NCI-H2227 (cell line): ENCODE measurements around the gene DCTPP1.
"Not testable (repeated sequence)": the region's sequence is repeated elsewhere in the genome, so short reads cannot be mapped to it uniquely, and the experiment has no call there.

Source experiments
- DNase-seq: peaks from one replicate; lab custom pipeline; 2025; ENCODE audit not compliant: unreplicated experiment; lab: John Stamatoyannopoulos, UW

DCTPP1 gene

GRCh38 chr16:30429678-30430427 is at the start of gene DCTPP1:
DCTPP1 (minus strand) TSS chr16:30430030; CDS start chr16:30429980, 50 bp downstream.
- DNase-seq, result peak; percentile 99

GRCh38 chr16:30478766-30479478 is 49.1 kb upstream of the DCTPP1 start:
- no peak for DNase-seq

- not testable (repeated sequence) for DNase-seq
These were observed 47.9 kb upstream of the DCTPP1 start for GRCh38 chr16:30477773-30478172.

- DNase-seq, result no peak
These were observed 47.2 kb upstream of the DCTPP1 start for GRCh38 chr16:30476991-30477390.

GRCh38 chr16:30474684-30475083 is 44.9 kb upstream of the DCTPP1 start:
- no peak for DNase-seq

GRCh38 chr16:30474074-30474452 is 44.2 kb upstream of the DCTPP1 start:
- no peak for DNase-seq

- no peak for DNase-seq
These were observed 43.6 kb upstream of the DCTPP1 start for GRCh38 chr16:30473231-30474073.

- DNase-seq, result no peak
These were observed 42.6 kb upstream of the DCTPP1 start, which contains the start of gene ITGAL for GRCh38 chr16:30472328-30472942. ITGAL (plus strand) TSS chr16:30472742; CDS start chr16:30472838, 96 bp downstream.

- no peak for DNase-seq
These were observed 40.8 kb upstream of the DCTPP1 start for GRCh38 chr16:30470632-30470995.

- no peak for DNase-seq
These were observed 40.3 kb upstream of the DCTPP1 start for GRCh38 chr16:30470170-30470512.

- no peak for DNase-seq
These were observed 34.2 kb upstream of the DCTPP1 start for GRCh38 chr16:30464078-30464477.

GRCh38 chr16:30461426-30461825 is 31.6 kb upstream of the DCTPP1 start:
- not testable (repeated sequence) for DNase-seq

GRCh38 chr16:30459456-30459855 is 29.6 kb upstream of the DCTPP1 start:
- no peak for DNase-seq

- DNase-seq, result no peak
These were observed 28.9 kb upstream of the DCTPP1 start for GRCh38 chr16:30458561-30459394.

- no peak for DNase-seq
These were observed 28.1 kb upstream of the DCTPP1 start for GRCh38 chr16:30457743-30458560.

GRCh38 chr16:30457256-30457655 is 27.4 kb upstream of the DCTPP1 start:
- no peak for DNase-seq

- no peak for DNase-seq
These were observed 26.5 kb upstream of the DCTPP1 start for GRCh38 chr16:30456302-30456701.

GRCh38 chr16:30452709-30453580 is 23.1 kb upstream of the DCTPP1 start:
- not testable (repeated sequence) for DNase-seq

- DNase-seq, result no peak
These were observed 19.2 kb upstream of the DCTPP1 start for GRCh38 chr16:30449116-30449435.
